Panc1 (cell line): Measurements from ENCODE around the gene CORIN. TPM values are rescaled to one million over a fixed set of nuclear protein-coding genes. Genes with fewer than 3 reads are reported as not detected.

ENCODE experiments used
- ATAC-seq: fragments of 200-7000 bp; cut with Tn5 transposase; 2 replicates; pipeline ENCODE4 v1.9.1; 2020; ENCODE audit warnings: mild to moderate bottlenecking, moderate library complexity
- BruUV-seq: library from RNA; stranded (reverse); fragments of 400-500 nt; replicated peaks from 2 replicates; lab custom pipeline; 2021; lab: Mats Ljungman, UMichigan
- CTCF ChIA-PET: fragments of 300-600 bp; sonication (Branson Sonifier 250); formaldehyde crosslinking; loops from one replicate; lab custom pipeline; 2022; ENCODE audit warnings: antibody characterized with exemption; lab: Charles Lee
- POLR2A ChIA-PET: fragments of 300-600 bp; sonication (Branson Sonifier 250); formaldehyde crosslinking; loops from one replicate; lab custom pipeline; 2022; ENCODE audit warnings: antibody characterized with exemption; lab: Charles Lee
- DNase-seq: peaks from one replicate; pipeline ENCODE4 v3.0.0-alpha.2; 2010; ENCODE audit warnings: low read depth, low spot score
- H3K27ac ChIP-seq: 2 replicates; pipeline ENCODE4 v1.5.1; 2011; ENCODE audit warnings: mild to moderate bottlenecking, low read length, inconsistent platforms
- H3K27me3 ChIP-seq: fragments of 200-500 bp; sonication (Bioruptor generic); 2 replicates; pipeline ENCODE4 v1.6.0; 2014; ENCODE audit warnings: low read length, inconsistent platforms; ENCODE audit not compliant: control insufficient read depth, insufficient read depth
- H3K36me3 ChIP-seq: fragments of 200-500 bp; sonication (Bioruptor generic); 2 replicates; pipeline ENCODE4 v1.5.1; 2014; ENCODE audit warnings: inconsistent platforms, mild to moderate bottlenecking, low read length, moderate library complexity; ENCODE audit not compliant: control insufficient read depth, insufficient read depth
- H3K4me1 ChIP-seq: 2 replicates; pipeline ENCODE4 v1.5.1; 2011; ENCODE audit warnings: inconsistent platforms, mild to moderate bottlenecking, low read length, moderate library complexity; ENCODE audit not compliant: control insufficient read depth, insufficient read depth
- H3K4me3 ChIP-seq, 2 experiments: 2 replicates each; pipeline ENCODE4 v1.5.1; 2011 to 2012; ENCODE audit warnings: low read depth in 2 of 2, low read length in 2 of 2, mild to moderate bottlenecking in 2 of 2, inconsistent platforms in 1 of 2, moderate library complexity in 1 of 2
- H3K9me3 ChIP-seq: fragments of 200-500 bp; sonication (Bioruptor generic); 2 replicates; pipeline ENCODE4 v1.5.1; 2014; ENCODE audit warnings: low read depth, mild to moderate bottlenecking, inconsistent platforms, low read length, moderate library complexity; ENCODE audit not compliant: control insufficient read depth, insufficient read depth
- CTCF ChIP-seq: fragments of 450-650 bp; IDR thresholded peaks from 2 replicates; pipeline ENCODE4 v1.5.1; 2017; ENCODE audit warnings: mild to moderate bottlenecking
- POLR2AphosphoS5 ChIP-seq: IDR thresholded peaks from 2 replicates; pipeline ENCODE4 v1.6.1; 2012; ENCODE audit warnings: mild to moderate bottlenecking, low read depth, low read length, moderate library complexity
- REST ChIP-seq, 2 experiments: IDR thresholded peaks; 2 replicates each; pipeline ENCODE4 v1.6.1; 2011 to 2012; ENCODE audit warnings: low read depth in 2 of 2, control low read depth in 1 of 2, low read length in 1 of 2, mild to moderate bottlenecking in 1 of 2, moderate library complexity in 1 of 2; ENCODE audit not compliant: insufficient read depth in 1 of 2
- SIN3A ChIP-seq: IDR thresholded peaks from 2 replicates; pipeline ENCODE4 v1.6.1; 2012; ENCODE audit warnings: low read depth, mild to moderate bottlenecking, low read length, moderate library complexity, borderline replicate concordance; ENCODE audit not compliant: insufficient read depth
- TCF7L2 ChIP-seq: IDR thresholded peaks from 2 replicates; pipeline ENCODE4 v1.6.1; 2011; ENCODE audit warnings: mild to moderate bottlenecking, low read depth, low read length, inconsistent platforms
- in situ Hi-C: cut with HindIII; loops from 2 replicates; pipeline ENCODE4 v1.10.0; 2016; ENCODE audit warnings: low sequenced_read_pairs, low pct_unique_long_range_greater_than_20kb
- intact Hi-C: fragments of 100-400 bp; cut with micrococcal nuclease; formaldehyde crosslinking; loops from one replicate; pipeline ENCODE4 v1.10.0; 2022; ENCODE audit not compliant: unreplicated experiment
- total RNA-seq: library from RNA; stranded (reverse); gene quantifications from one replicate; pipeline ENCODE4 v1.2.1, GENCODE V29; 2021; ENCODE audit not compliant: unreplicated experiment

The CORIN gene
- total RNA-seq, 1 experiment from 2014 or later: not detected

- no peak for ATAC-seq
- no TSS peak for BruUV-seq
- ChIA-PET CTCF (no interaction called here), POLR2A (no interaction called here)
- H3K4me3 ChIP-seq: no peak overlapping the region
- no peak for TF ChIP-seq REST (IDR thresholded peaks at IDR 0.05; ENCODE audit: insufficient read depth in 1 of 2, low read depth in 2 of 2, low read length in 1 of 2)
- TF ChIP-seq TCF7L2: no peak
- TF ChIP-seq SIN3A: no peak
- no peak for TF ChIP-seq POLR2AphosphoS5
- TF ChIP-seq CTCF: no peak
- H3K36me3 ChIP-seq: no peaks in the 10 kb centered on the region
- no peaks in the 10 kb centered on the region for H3K27me3 ChIP-seq
- DNase-seq: no peak
- H3K9me3 ChIP-seq: no peaks in the 10 kb centered on the region
- H3K27ac ChIP-seq: no peak overlapping the region
- in situ Hi-C loops: no loop called here
- no peaks in the 10 kb centered on the region for H3K4me1 ChIP-seq
- intact Hi-C loops: no loop called here
These were observed 49.7 kb downstream of the CORIN start for GRCh38 chr4:47788126-47788525.

- POLR2A ChIA-PET: no interaction called here
- no peaks in the 10 kb centered on the region for H3K36me3 ChIP-seq
- TF ChIP-seq REST (IDR thresholded peaks at IDR 0.05; ENCODE audit: insufficient read depth in 1 of 2, low read depth in 2 of 2, low read length in 1 of 2) (no peak), CTCF (no peak)
- H3K9me3 ChIP-seq: no peaks in the 10 kb centered on the region
- in situ Hi-C loops: no loop called here
- BruUV-seq: no TSS peak
- no peaks in the 10 kb centered on the region for H3K27me3 ChIP-seq
- intact Hi-C loops: no loop called here
- H3K4me3 ChIP-seq: no peak overlapping the region
- no peak overlapping the region for H3K27ac ChIP-seq
- ATAC-seq: no peak
- DNase-seq: no peak
- CTCF ChIA-PET: no interaction called here
- no peaks in the 10 kb centered on the region for H3K4me1 ChIP-seq
These were observed 50.9 kb downstream of the CORIN start for GRCh38 chr4:47786958-47787370.
